Natural killer cell treated with Interleukin-12 subunit alpha and Interleukin-12 subunit beta and Interleukin-15 and Interleukin-18, amount 100 ng/mL, for 72 hours (primary cell): ENCODE data around the gene ACTR8. TPM values are rescaled to one million over a fixed set of nuclear protein-coding genes. Genes with fewer than 3 reads are reported as not detected.
"Not testable (repeated sequence)": the region's sequence is repeated elsewhere in the genome, so short reads cannot be mapped to it uniquely, and the experiment has no call there.

Experiments
- ATAC-seq, 2 donors: fragments of 150-1000 bp; cut with Tn5 transposase in 1 of 2; sonication (Bioruptor Pico), chemical (Tn5 transposase) in 1 of 2; 2 replicates each; pipeline ENCODE4 v1.10.0; 2021
- DNase-seq: peaks from one replicate; pipeline ENCODE4 v3.0.0; 2022; ENCODE audit warnings: low spot score
- H3K27ac Mint-ChIP-seq, 2 donors: 1 replicate in 1 of 2; 2 replicates in 1 of 2; pipeline ENCODE4 v1.8.0; 2022; ENCODE audit warnings: mixed read lengths in 2 of 2, mild to moderate bottlenecking in 1 of 2, moderate library complexity in 1 of 2
- H3K27me3 Mint-ChIP-seq, 2 donors: 1 replicate in 1 of 2; 2 replicates in 1 of 2; pipeline ENCODE4 v1.8.0; 2022; ENCODE audit warnings: mixed read lengths in 2 of 2
- H3K36me3 Mint-ChIP-seq: one replicate; pipeline ENCODE4 v1.8.0; 2022; ENCODE audit warnings: mixed read lengths
- H3K4me1 Mint-ChIP-seq, 2 donors: 1 replicate in 1 of 2; 2 replicates in 1 of 2; pipeline ENCODE4 v1.8.0; 2022; ENCODE audit warnings: low read depth in 2 of 2, mixed read lengths in 2 of 2, mild to moderate bottlenecking in 1 of 2
- H3K4me3 Mint-ChIP-seq: one replicate; pipeline ENCODE4 v1.8.0; 2022; ENCODE audit warnings: mixed read lengths
- H3K9me3 Mint-ChIP-seq: 2 replicates; pipeline ENCODE4 v1.8.0; 2022; ENCODE audit warnings: mixed read lengths
- total RNA-seq, 2 donors: library from RNA; stranded (reverse); gene quantifications; one replicate each; pipeline ENCODE4 v1.2.3, GENCODE V29; 2022

Gene ACTR8
- total RNA-seq = 10 to 100 TPM; 41.0 to 43.3 TPM

- Mint-ChIP-seq H3K27me3 (no peaks in the 10 kb centered on the region), H3K36me3 (peaks cover 33% of the 10 kb centered on the region), H3K27ac (peak within 1 kb of the TSS; percentile 55 to 89), H3K9me3 (no peaks in the 10 kb centered on the region), H3K4me1 (peaks cover 28 to 31% of the 10 kb centered on the region in 2 donors), H3K4me3 (peak within 1 kb of the TSS; percentile 96)
- peak; percentile 95 to 96 for ATAC-seq
- peak; percentile 92 for DNase-seq
These were observed at the start of gene ACTR8 for GRCh38 chr3:53881691-53882593. TSS of gene ACTR8 (minus strand) at chr3:53882152. CDS start at chr3:53882101, 51 bp downstream.

DNA sequence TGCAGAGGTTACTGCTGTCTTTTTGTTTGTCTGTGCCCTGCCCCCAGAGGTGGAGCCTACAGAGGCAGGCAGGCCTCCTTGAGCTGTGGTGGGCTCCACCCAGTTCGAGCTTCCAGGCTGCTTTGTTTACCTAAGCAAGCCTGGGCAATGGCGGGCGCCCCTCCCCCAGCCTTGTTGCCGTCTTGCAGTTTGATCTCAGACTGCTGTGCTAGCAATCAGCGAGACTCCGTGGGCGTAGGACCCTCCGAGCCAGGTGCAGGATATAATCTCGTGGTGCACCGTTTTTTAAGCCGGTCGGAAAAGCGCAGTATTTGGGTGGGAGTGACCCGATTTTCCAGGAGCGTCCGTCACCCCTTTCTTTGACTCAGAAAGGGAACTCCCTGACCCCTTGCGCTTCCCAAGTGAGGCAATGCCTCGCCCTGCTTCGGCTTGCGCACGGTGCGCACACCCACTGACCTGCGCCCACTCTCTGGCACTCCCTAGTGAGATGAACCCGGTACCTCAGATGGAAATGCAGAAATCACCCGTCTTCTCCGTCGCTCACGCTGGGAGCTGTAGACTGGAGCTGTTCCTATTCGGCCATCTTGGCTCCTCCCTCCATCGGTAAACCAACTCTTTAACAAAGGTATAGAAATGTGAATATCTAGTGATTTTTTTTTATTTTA is 45.4 kb upstream of the ACTR8 start:
- not testable (repeated sequence) for H3K36me3 Mint-ChIP-seq, H3K27ac Mint-ChIP-seq, H3K4me1 Mint-ChIP-seq, H3K9me3 Mint-ChIP-seq, ATAC-seq, H3K4me3 Mint-ChIP-seq, DNase-seq
- H3K27me3 Mint-ChIP-seq = peaks cover 6 to 12% of the 10 kb centered on the region in 2 donors

- no peaks in the 10 kb centered on the region for H3K4me1 Mint-ChIP-seq
- H3K27ac Mint-ChIP-seq = no peak overlapping the region
- DNase-seq (no peak), ATAC-seq (no peak)
- peaks cover 18 to 35% of the 10 kb centered on the region in 2 donors for H3K27me3 Mint-ChIP-seq
- peaks cover 6% of the 10 kb centered on the region for H3K36me3 Mint-ChIP-seq
- no peaks in the 10 kb centered on the region for H3K9me3 Mint-ChIP-seq
- no peak overlapping the region for H3K4me3 Mint-ChIP-seq
These were observed 39.3 kb upstream of the ACTR8 start for GRCh38 chr3:53921296-53921695.

- no peak overlapping the region for H3K4me3 Mint-ChIP-seq
- peaks cover 26 to 41% of the 10 kb centered on the region in 2 donors for H3K27me3 Mint-ChIP-seq
- no peak for ATAC-seq
- no peaks in the 10 kb centered on the region for H3K4me1 Mint-ChIP-seq
- H3K9me3 Mint-ChIP-seq = no peaks in the 10 kb centered on the region
- DNase-seq = no peak
- peaks cover 6% of the 10 kb centered on the region for H3K36me3 Mint-ChIP-seq
- H3K27ac Mint-ChIP-seq = no peak overlapping the region
These were observed 37.8 kb upstream of the ACTR8 start for GRCh38 chr3:53919741-53920140.

DNA sequence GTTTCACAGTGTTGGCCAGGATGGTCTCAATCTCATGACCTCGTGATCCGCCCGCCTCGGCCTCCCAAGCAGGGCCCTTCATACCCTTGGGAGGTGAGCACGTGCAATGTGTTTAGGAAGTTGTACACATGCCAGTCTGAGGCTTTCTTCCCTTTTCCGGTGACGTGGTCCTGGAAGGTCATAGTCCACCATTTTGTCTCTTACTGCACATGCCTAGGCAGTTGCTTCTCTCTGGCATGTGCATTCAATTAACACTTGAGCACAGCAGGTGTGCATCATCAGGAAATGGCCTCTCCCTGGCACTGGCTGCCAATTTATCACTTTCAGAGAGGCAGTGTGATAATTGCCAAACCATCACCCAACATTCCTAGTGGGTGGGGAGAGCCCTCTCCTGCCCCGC is 31.4 kb upstream of the ACTR8 start:
- Mint-ChIP-seq H3K4me3 (no peak overlapping the region), H3K4me1 (no peaks in the 10 kb centered on the region), H3K9me3 (no peaks in the 10 kb centered on the region), H3K27ac (no peak overlapping the region), H3K27me3 (peaks cover 37 to 63% of the 10 kb centered on the region in 2 donors), H3K36me3 (no peaks in the 10 kb centered on the region)
- DNase-seq = no peak
- ATAC-seq = no peak

DNA sequence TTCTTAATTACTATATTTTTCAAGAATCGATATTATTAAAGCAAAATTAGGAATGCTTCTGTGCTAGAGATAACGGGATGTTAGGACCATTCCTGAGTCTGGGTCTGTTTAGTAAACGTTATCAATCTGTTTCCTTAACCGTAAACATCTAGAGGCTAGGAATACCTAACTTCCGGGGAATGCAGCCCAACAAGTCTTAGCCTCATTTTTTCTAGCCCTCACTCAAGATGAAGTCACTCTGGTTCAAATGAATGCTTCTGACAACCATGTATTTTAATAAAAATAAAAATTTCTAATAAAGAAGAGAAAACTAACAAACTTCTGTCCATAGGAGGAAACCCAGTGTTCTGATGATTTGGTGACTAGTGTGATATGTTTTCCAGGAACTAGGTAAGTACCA is 20.8 kb upstream of the ACTR8 start:
- Mint-ChIP-seq H3K4me3 (no peak overlapping the region), H3K4me1 (no peaks in the 10 kb centered on the region), H3K27me3 (peaks cover 29 to 53% of the 10 kb centered on the region in 2 donors), H3K9me3 (no peaks in the 10 kb centered on the region), H3K36me3 (no peaks in the 10 kb centered on the region), H3K27ac (no peak overlapping the region)
- ATAC-seq (no peak), DNase-seq (no peak)

GRCh38 chr3:53902067-53902466 is 20.1 kb upstream of the ACTR8 start:
- H3K27me3 Mint-ChIP-seq = peaks cover 34 to 53% of the 10 kb centered on the region in 2 donors
- H3K4me1 Mint-ChIP-seq = no peaks in the 10 kb centered on the region
- ATAC-seq (no peak), DNase-seq (no peak)
- no peak overlapping the region for H3K4me3 Mint-ChIP-seq
- no peaks in the 10 kb centered on the region for H3K36me3 Mint-ChIP-seq
- no peak overlapping the region for H3K27ac Mint-ChIP-seq
- no peaks in the 10 kb centered on the region for H3K9me3 Mint-ChIP-seq

DNA sequence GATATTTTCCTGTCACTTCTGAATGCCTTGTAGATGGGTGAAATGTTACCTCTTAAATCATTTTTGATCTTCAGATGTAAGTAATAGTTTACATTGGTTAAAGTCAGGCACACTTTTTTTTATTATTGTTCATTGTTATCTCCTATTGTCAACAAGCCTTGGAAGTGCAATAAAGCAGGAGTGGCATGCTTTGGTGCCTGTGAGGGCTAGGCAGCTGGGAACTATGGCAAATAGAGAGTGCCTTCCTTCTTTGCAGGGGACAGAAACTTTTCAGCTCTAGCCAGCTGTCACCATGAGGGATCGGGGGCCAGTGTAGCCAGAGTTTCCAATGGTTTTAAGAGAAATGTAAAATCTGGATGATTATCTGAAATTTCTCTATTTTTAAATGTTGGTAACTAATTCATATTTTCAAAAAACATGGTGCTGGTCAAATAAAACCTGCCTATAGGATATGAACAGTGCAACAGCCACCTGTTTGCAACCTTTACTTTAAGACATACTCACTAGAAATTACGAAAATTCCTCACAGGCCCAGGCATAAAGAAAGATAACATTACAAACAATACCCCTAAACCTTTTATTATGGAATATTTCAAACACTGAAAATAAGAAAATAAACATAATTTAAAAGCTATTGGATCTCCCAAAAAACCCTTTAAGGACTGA is 18.8 kb upstream of the ACTR8 start:
- H3K4me3 Mint-ChIP-seq = no peak overlapping the region
- ATAC-seq (no peak), DNase-seq (no peak)
- H3K4me1 Mint-ChIP-seq = no peaks in the 10 kb centered on the region
- H3K36me3 Mint-ChIP-seq = no peaks in the 10 kb centered on the region
- H3K27ac Mint-ChIP-seq = no peak overlapping the region
- H3K27me3 Mint-ChIP-seq = peaks cover 27 to 49% of the 10 kb centered on the region in 2 donors
- H3K9me3 Mint-ChIP-seq = no peaks in the 10 kb centered on the region

DNA sequence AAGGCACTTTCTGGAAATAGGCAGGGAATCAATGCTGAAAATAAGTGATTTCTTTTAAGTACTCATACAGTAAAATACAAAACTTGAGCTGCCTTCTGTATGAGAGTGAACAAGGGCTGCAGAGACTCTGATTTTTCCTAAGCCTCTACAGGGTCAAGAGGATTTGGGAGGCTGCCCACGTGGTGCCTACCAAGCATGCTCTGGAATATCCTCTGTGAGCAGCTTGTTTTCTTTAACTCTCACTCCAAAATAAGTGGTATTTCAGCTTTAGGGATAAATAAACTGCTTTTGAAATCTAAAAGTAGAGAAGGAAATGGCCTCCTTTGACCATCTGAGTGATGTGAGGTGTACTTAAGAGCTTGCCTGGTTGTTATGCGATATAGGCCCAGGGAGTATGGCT is 17.8 kb upstream of the ACTR8 start:
- DNase-seq = no peak
- no peaks in the 10 kb centered on the region for H3K36me3 Mint-ChIP-seq
- H3K27me3 Mint-ChIP-seq = peaks cover 24 to 49% of the 10 kb centered on the region in 2 donors
- H3K9me3 Mint-ChIP-seq = no peaks in the 10 kb centered on the region
- no peak overlapping the region for H3K4me3 Mint-ChIP-seq
- no peaks in the 10 kb centered on the region for H3K4me1 Mint-ChIP-seq
- H3K27ac Mint-ChIP-seq = no peak overlapping the region
- no peak for ATAC-seq

DNA sequence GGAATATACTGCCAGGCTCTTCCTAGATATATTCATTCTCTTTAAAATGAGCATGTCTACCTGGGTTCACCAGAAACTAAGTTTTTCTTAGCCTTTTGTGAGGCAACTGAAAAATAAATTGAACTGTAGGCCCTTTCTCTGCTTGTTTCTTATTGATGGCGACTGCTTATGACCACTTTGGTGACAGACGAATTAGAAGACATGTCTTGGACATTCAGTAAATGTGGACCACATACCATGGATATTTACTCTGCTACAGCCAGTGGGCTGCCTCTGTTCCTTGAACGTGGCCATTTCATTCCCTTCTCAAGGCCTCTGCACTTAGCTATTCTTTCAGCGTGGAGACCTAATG is 10.3 kb upstream of the ACTR8 start:
- H3K27ac Mint-ChIP-seq = peak overlapping the region; percentile 94 to 98

GRCh38 chr3:53891497-53892285 is 9.7 kb upstream of the ACTR8 start, which contains the start of gene SELENOK:
TSS of gene SELENOK (minus strand) at chr3:53891859.
- DNase-seq (peak; percentile 98), ATAC-seq (peak; percentile 97 to 99)
- Mint-ChIP-seq H3K36me3 (peaks cover 21% of the 10 kb centered on the region), H3K9me3 (peaks cover 6% of the 10 kb centered on the region), H3K27me3 (peaks cover 9 to 20% of the 10 kb centered on the region in 2 donors), H3K4me1 (peaks cover 43 to 48% of the 10 kb centered on the region in 2 donors), H3K4me3 (peak within 1 kb of the TSS; percentile 95), H3K27ac (peak within 1 kb of the TSS; percentile 94 to 98)

More for the DNA sequence above, 10.3 kb upstream of the ACTR8 start:
- H3K9me3 Mint-ChIP-seq = peaks cover 6% of the 10 kb centered on the region
- peaks cover 43 to 48% of the 10 kb centered on the region in 2 donors for H3K4me1 Mint-ChIP-seq
- H3K27me3 Mint-ChIP-seq = peaks cover 12 to 26% of the 10 kb centered on the region in 2 donors
- DNase-seq (no peak), ATAC-seq (no peak)
- H3K4me3 Mint-ChIP-seq = peak overlapping the region; percentile 95
- H3K36me3 Mint-ChIP-seq = peaks cover 21% of the 10 kb centered on the region

DNA sequence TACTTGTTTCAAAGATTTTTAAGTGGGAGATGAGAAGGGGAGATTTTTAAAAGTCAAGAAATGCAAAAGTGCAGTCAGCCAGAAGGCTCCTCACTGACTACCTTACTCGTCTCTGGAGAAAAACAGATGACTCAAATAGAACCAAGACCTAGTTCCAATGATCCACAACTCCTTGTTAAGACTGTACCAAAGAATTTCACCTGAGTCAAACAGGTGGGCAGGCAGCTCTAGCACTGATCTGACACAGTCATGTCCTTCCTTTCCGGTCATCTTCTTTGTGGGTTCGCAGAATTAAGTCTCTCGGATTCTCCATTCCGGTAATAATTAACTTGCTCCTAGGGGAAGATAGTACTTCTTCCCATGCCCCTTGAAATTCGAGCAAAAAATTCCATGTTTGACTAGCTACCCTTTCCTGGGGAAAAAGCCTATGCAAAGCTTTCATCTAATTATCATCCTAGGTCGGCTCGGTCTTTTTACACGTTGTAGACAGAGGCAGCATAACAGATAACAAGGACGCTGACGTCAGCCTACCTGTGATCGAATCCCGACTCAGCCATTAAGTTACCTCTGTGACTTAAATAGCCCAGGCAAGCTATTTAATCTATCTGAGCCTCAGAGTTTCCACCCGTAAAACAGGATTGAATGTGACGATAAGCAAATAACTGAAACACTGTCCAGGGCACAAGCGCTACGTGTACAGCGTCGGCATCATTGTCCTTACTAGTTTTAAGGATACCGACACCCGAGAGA is 8.9 kb upstream of the ACTR8 start:
- Mint-ChIP-seq H3K9me3 (peaks cover 6% of the 10 kb centered on the region), H3K36me3 (peaks cover 21% of the 10 kb centered on the region), H3K27me3 (peaks cover 9 to 15% of the 10 kb centered on the region in 2 donors), H3K4me1 (peaks cover 43 to 48% of the 10 kb centered on the region in 2 donors), H3K4me3 (peak overlapping the region; percentile 95), H3K27ac (peak overlapping the region; percentile 94 to 98)
- no peak for ATAC-seq
- DNase-seq = no peak
